ENCODE data around the gene FAM98B.
"Not testable (repeated sequence)": the region's sequence is repeated elsewhere in the genome, so short reads cannot be mapped to it uniquely, and the experiment has no call there.

Gene FAM98B

DNA sequence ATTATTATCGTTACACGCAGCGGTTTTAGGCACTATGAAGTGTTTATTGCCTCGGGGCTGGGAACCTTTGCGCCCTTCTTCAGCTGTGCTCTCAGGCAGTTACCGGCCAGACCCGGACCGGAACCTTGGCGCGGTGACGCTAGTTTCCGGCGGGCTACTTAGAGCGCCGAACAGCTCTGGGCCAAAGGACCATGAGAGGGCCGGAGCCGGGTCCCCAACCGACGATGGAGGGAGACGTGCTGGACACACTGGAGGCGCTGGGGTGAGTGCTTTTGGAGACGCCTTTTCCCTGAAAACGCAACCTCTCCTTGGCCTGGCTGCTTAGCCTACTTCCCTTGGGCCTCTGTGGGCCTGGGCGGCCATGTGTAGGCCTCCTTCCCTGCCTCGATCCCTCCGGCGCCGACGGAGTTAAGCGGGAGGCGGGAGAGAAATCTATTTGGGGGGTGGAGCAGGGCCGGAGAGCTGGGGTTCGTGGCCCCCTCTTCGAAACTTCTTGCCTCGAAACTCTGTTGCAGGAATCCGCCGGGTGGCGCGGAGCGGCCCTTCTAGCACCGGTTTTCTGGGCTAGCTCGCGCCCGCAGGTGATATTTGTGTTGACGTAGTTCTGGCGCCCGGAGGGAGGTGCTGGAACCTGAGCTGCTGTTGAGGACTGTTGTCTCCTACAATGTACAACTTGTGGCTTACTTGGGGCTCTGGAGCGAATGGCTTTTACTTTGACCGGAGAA lies at the start of gene FAM98B:
Gene FAM98B, plus strand, starts transcription at position 157 of the 725 bp plus-strand sequence. Its CDS starts 35 bp downstream, at position 192.
- DNase-seq: peak; percentile 79 to 86

DNA sequence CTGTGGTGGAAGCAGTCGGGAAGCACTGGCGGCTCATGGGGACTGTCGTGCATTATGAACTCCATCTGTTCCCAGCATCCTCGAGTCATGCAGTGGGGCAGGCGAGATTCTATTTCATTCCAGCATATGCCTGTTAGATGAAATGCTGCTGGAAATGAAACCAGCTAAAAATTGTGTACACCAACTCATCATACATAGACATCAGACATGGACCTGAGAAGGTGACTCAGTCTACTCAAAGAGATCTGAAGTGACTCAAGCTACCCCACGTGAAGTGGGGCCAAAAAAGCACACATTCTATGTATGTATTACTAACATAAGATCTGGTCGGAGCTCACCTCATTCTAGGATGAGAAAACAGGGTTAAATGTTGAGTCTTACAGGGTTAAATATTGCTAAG lies 47.5 kb upstream of the FAM98B start:
- no peak for DNase-seq

DNA sequence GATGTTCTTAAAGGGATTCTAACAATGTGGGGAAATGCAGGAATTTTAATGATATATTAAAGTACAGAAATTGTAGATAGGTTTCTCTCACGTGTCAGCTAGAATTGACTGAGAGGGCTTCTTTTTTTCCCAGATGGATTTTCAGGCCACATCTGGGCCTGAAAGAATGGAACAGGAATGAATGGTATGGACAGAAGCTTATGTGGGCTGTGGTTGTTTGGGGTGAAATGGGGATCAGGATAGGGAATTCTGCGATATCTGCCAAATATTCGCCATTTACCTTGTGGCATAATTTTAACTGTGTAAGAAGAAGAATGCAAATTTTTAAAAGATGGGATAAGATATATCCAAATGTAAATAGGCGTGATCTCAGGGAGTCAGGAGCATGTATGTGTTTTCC lies 45.4 kb upstream of the FAM98B start:
- DNase-seq: no peak

DNA sequence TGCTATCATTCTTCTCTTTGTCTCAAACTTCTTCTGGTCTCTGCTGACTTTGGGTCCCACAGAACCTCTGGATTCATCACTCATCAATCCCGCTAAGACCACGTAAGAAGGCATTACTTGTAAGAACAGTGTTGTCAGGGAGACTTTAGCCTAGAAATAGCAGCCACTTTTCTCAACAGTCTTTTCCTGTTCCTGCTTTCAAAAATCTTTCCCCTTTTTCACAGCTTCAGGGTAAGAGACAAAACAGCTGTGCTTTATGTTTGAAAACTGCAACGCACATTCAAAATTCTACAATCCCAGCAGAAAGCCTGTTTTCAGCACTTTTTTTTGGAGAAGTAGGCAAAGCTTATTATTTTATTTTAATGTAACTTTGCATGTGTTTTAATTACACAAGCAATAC lies 42.0 kb upstream of the FAM98B start:
- DNase-seq: no peak

DNA sequence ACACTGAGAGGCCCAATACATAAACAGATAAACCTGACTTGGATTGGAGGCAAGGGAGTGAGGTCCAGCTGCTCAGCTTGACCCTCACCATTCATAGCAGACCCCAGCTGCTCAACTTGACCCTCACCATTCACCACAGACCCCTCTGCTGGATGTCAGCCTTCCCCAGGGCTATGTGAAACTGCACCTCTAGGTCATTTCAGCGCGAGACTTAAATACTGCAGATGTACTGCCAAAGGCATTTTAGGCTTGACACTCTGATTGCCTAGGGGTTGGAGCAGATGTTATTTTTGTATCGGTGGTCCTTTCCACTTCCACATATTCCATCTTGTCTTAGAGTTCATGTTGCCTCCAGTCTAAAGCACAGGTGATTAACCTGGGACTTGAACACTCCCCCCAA lies 41.5 kb upstream of the FAM98B start:
- DNase-seq: no peak

DNA sequence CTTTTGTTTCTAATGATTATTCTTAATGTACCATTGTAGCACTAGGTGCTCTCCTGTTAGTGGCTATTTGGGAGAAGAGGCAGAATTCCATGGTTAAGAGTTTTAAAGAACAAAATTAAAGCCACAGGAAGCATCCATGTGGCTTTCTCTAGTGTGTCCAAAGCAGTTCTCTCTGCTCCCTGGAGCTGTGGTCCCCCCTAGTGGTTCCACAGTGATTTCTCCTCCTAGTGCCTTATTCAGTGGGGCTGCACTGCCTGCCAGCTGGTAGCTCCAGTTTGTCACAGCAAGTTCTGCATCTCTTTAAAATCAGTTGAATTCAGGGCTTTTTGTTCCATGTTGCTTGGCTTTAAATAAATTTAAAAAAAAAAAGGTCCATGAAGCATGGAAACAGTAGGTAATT lies 39.6 kb upstream of the FAM98B start:
- no peak for DNase-seq

DNA sequence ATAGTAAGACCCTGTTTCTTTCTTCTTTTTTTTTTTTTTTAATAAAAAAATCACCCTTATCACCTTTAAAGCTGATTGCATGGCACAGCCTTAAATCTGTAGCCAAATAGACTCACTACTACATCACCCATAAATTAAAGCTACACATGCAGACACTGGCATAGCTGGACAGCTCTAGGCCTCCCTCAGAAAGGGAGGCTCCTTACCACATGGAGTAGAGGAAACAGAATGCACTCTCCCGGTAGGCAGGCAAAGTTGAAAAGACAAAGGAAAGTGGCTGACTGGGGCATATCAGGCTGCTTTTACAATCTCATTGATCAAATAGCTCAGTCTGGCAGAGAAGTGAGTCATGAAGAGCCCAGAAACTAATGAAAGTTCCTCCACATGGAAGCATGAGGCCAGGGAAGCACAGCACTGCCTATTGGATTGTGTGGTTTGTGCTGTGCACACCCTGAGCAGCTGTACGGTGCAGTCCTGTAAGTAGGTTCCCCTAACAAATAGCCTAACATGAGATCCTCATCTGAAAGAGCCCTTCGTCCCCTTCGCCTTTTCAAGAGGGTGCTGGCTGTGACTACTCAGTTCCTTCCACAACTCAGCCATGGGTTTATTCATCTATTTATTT lies 32.7 kb upstream of the FAM98B start:
- no peak for DNase-seq

DNA sequence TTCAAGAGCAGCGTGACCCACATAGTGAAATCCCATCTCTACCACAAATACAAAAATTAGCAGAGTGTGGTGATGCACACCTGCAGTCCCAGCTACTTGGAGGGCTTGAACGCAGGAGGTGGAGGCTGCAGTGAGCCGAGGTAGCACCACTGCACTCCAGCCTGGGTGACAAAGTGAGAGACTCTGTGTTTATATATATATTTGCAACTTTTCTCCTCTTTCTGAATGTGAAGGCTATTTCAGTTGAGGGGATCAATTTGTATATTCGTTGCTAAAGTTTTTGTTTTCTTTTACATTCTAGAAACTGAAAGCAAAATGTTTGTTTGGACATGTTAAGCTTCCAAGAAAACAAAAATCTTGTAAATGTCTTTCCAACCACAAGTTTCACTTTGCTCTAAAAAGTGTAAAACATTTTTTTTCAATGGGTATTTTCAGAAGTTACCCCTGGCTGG lies 29.8 kb upstream of the FAM98B start:
- DNase-seq: no peak

DNA sequence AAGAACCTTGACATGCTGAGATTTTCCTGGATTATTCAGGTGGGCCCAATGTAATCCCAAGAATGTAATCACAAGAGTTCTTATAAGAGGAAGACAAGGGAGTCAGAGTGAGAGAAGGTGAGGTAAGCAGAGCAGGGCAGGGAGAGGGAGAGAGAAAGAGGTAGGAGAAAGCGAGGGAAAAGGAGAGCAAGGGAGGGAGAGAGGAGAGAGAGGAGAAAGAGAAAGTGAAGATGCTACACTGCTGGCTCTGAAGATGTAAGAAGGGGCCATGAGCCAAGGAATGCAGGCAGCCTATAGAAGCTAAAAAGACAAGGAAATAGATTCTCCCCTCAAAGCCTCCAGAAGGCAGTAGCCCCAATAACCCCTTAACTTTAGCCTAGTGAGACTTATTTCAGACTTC lies 28.7 kb upstream of the FAM98B start:
- no peak for DNase-seq

DNA sequence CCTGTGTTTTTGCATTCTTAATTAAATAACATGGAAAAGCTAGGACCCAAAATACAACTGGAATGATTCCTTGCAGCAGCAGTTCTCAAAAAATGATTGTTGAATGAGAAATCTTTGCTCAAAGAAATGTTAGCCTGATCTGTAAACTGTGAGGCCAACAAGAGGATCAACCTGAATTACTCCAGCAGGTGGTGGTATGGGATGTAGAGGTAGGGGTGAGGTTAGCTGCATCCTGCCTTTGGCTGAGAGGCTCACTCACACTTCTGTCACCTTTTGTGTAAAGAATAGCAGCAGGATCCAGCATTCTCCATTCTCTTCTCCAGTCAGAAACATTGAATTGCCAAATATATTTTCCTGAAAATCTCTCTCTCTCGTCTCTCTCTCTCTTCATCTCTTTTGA lies 26.5 kb upstream of the FAM98B start:
- DNase-seq: no peak

DNA sequence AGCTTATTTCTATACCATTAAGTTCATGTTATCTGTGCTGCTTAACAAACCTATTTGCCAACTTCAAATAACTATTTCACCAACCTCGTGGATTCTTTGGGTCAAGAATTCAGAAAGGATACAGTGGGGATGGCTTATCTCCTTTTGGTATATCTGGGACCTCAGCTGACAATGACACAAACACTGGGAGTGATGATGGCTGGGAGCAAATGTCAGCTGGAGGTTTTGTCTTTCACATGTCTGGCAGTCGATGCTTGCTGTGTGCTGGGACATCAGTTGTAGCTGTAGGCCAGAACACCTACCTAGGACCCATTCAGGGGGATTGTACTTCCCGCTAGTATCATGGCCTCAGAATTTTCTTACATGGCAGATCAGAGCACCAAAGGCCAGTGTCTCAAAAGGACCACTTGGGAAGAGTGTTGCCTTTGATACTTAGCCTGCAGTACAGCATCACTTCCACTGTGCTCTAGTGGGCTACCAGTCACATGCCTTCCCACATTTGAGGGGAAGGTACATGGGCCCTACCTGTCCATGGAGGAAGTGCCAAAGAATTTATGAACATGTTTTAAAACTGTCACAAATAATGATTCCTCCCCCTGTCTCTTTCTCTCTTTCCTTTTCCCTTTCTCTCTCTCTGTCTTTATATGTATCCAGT lies 23.7 kb upstream of the FAM98B start:
- no peak for DNase-seq

DNA sequence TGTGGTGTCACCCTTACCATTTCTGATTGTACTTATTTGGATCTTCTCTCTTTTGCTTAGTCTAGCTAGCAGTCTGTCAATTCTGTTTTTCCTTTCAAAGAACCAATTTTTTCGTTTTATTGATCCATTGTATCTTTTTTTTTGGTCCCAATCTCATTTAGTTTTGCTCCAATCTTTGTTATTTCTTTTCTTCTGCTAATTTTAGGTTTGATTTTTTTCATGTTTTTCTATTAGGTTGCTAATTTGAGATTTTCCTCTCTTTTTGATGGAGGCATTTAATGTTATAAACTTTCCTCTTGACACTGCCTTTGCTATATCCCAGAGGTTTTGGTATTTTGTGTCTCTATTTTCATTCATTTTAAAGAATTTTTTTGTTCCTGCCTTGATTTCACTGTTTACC lies 16.9 kb upstream of the FAM98B start:
- no peak for DNase-seq

DNA sequence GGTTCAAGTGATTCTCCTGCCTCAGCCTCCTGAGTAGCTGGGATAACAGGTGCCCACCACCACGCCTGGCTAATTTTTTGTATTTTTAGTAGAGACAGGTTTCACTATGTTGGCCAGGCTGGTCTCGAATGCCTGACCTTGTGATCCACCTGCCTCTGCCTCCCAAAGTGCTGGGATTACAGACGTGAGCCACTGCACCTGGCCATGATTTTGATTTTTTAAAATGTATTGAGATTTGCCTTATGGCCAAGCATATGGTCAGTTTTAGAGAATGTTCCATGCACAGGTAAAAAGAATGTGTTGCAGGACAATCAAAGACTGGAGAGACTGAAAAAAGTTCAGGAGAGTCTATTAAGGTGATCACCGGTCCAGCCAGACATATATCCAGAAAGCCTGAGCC lies 16.3 kb upstream of the FAM98B start:
- not testable (repeated sequence) for DNase-seq

DNA sequence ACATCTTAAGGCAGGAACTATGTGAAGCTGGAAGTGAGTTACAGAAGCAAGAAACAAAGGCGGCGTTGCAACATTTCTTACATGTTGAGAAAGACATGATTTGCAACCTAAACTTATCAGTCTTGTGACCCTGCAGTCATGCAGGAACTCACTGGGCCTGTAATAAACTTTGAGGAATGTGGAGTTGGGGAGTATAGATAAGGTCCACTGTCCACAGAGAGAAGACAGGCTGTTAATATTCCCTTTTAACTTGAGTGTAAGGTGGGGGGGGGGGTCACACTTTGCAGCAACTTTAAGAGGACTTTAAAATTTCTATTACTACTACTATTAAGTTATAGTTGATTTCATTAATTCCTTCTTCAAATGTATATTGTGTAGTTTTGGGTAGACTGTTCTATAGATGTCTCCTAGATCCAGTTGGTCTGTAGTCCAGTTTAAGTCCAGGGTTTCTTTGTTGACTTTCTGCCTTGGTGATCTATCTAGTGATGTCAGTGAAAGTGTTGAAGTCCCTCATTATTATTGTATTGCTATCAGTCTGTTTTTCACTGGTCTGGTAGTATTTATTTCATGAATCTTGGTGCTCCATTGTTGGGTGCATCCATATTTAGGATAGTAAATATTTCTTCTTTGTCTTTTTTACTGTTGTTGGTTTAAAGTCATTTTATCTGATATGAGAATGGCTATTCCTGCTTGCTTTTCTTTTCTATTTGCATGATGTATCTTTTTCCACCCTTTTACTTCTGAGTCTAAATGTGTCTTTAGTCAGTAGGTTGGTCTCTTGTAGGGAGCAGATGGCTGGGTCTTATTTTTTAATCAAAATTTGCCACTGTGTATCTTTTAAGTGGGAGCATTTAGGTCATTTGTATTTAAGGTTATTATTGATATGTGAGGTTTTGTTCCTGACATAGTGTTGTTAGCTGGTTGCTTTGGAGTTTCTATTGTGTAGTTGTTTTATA lies 15.6 kb upstream of the FAM98B start:
- DNase-seq: no peak

DNA sequence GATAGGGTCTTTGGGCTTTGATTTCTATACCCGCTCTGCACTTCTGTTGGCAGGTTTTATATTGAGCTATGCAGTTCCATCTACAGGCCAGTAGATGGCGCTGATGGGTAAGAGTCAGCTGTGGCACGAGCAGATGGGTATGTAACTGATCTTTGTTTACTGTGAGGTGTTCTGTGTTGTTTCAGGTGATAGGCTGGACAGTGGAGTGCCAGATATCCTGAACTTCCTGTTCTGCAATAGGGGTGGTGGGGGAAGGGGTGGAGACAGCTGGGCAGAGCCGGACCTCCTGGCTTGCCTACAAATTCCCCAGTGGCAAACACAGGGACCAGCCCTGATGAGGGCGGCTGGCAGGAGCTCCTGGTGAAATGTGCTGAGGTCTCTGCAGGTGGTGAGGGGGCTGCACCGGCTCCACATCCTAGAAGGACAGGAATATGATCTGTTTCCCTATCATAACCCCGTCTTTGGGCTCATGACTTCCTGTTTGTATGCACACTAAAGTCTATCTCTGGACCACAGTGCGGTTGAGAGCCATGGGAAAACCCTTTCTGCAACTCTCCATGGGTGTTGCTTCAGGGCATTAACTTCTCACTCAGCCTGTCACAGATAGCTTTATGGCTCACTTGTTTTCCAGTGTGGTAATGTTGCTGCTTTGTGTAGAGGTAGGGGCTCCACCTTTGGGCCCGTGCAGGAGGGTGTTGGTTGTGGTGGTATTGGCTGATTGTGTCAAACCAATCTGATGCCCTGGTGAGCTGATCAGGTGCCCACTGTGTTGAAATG lies 13.4 kb upstream of the FAM98B start:
- DNase-seq: peak; percentile 11 to 28

DNA sequence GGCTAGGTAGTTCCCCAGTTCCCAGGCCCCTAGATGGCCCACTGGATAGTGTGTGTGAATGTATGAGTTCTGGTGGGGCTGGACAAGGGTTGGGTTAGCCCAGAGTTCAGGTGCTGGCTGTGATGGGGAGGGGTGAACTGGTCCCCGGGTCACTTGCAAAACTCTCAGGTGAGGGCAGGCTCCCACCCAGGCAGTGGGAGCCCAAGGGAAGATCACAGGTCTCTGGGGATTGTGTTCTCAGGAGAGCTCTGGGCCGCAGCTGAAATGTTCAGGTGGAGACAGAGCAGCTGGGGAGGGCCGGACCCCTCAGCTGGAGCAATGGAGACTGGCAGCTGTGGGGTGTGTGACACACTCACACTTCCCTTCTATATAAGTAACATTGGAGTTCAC lies 12.8 kb upstream of the FAM98B start:
- DNase-seq: no peak

DNA sequence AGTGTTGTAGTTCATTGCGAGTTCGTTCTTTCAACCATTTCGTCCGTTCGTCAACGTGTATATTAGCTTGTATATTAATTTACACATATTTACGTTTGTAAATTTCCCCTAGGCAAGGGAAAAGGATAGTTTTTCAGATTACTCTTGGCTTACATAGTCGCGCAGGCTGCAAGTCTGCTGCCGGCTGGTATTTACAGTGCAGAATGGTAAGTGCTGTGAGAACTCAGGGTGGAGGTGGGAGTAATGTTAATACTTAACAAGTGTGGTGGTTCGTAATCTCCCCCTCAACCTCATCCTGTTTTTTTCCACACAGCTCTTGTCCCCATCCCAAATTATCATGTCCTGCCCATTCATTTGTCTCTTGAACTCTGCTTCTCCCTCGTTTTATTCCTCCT lies 766 bp downstream of the FAM98B start:
- DNase-seq: no peak

DNA sequence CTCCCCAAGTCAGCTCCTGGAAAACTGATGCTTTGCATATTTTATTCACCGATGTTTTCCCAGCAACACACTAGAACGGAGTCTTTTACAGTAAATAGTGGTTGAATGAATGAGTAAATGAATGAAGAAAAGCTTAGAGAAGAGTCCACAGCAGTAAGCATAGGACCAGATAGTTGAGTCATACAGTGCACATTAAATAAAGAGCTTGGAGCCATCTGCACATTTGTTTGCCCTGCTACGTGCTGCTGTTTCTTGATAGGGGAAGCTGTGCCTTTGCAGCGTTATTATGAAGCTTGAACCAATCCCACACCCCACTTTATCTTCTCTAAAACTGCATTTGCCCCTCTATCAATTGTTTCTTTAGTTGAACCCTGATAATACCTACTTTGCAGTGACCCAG lies 1.2 kb downstream of the FAM98B start:
- no peak for DNase-seq

DNA sequence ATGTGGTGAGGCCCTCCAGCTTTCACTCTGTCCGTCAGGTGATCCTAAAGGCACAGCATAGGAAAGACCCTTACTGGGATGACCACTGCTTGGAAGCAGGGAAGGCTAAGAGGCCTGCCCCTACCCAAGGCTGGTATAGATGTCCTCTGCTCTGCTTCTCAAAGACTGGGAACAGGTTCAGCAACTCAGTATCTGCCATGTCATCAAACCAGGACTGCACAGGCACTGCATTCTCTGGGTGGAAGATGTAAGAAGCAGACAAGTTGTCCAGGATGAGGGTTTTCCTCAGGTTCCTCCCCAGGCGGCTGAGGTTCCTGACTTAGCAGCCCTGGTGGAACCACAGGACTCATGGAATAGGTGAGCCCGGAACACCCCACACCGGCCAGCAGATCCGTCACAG lies 4.7 kb downstream of the FAM98B start:
- no peak for DNase-seq

DNA sequence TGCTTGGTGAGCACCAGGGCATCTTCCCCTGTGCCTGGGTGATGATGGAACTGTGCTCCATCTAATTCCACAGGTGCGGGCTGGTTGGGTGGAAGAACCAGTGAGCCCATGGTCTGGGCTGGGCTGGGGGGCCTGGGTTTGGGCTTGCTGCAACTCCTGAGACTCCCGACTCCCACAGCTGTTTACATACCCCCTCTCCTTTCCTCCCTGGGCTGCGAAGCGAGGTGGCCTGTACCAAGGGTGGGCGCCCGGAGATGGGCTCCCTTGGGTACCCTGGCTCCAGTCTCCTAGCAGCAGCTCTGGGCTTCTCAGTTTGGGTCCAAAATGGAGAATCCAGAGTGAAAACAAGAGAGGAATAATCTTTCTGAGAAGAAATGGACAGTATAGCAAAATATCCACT lies 5.6 kb downstream of the FAM98B start:
- DNase-seq: no peak

DNA sequence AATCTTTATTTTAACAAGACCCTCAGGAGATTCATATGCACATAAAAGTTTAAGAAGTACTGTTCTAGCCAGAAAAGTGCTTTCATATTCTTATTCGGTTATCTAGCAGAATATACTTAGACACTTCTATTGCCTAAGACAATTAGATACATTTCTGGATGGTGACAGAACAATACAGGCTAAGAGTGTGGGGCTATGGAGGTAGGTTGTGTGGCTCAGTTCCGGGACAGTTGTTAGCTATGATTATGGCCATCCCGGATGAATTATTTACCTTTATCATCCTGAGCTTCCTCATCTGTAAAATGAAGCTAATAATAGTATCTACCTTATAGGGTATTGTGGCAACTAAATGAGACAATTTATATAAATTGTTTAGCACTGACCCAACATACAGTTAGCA lies 6.6 kb downstream of the FAM98B start:
- no peak for DNase-seq

Measured in stimulated activated CD4-positive, alpha-beta T cell treated with anti-CD3 and anti-CD28 coated beads, Interleukin-4, amount 100 ng/mL, for 4 hours (primary cell).